Neural crest cell (in vitro differentiated cells): ENCODE results near the gene ELOVL3. TPM values are rescaled to one million over a fixed set of nuclear protein-coding genes. Genes with fewer than 3 reads are reported as not detected.

Source experiments
- DNase-seq: peaks from one replicate; pipeline ENCODE4 v3.0.0; 2021; ENCODE audit warnings: low read depth, mixed read lengths, low spot score
- H3K27ac Mint-ChIP-seq: one replicate; pipeline ENCODE4 v1.8.0; 2021; ENCODE audit warnings: mild to moderate bottlenecking, mixed read lengths; ENCODE audit not compliant: unreplicated experiment
- H3K27me3 Mint-ChIP-seq: 2 replicates; pipeline ENCODE4 v1.8.0; 2021; ENCODE audit warnings: low read depth, mild to moderate bottlenecking, mixed read lengths
- H3K36me3 Mint-ChIP-seq: 2 replicates; pipeline ENCODE4 v1.8.0; 2021; ENCODE audit warnings: low read depth, mild to moderate bottlenecking, mixed read lengths
- H3K4me1 Mint-ChIP-seq: 2 replicates; pipeline ENCODE4 v1.8.0; 2021; ENCODE audit warnings: mixed read lengths
- H3K4me3 Mint-ChIP-seq: one replicate; pipeline ENCODE4 v1.8.0; 2021; ENCODE audit warnings: mild to moderate bottlenecking, mixed read lengths
- H3K9me3 Mint-ChIP-seq: 2 replicates; pipeline ENCODE4 v1.8.0; 2021; ENCODE audit warnings: mixed read lengths
- total RNA-seq: library from RNA; stranded (reverse); gene quantifications from 2 replicates; pipeline ENCODE4 v1.2.1, GENCODE V29; 2021
- TF ChIP-seq, protein P1 (sequence below): fragments of 200-600 bp; sonication (generic); conservative IDR thresholded peaks from 2 replicates; pipeline ENCODE4 v1.5.0; 2021; ENCODE audit warnings: antibody characterized with exemption, mild to moderate bottlenecking

The ELOVL3 gene
- total RNA-seq, 1 donor from 2014 or later = 0.23 TPM

DNA sequence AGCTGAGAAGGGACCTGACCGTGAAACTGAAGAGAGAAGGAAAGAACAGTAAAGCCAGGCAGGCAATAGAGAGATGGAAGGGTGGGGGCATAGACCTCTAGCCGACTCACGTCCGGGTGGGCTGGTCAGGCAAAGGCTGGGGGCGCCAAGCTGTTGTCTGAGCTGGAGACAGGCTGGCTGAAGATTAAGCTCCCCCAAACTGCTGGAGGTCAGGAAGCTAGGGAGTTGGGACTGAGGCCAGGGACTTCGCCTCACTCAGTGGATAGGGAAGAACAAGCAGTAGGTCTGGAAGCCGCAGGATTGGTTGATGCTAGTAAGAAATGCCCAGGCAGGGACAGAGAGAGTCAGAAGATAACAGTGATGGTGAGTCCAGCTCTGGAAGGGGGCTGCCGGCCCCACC is 9.9 kb downstream of the ELOVL3 start:
- no peak for DNase-seq

DNA sequence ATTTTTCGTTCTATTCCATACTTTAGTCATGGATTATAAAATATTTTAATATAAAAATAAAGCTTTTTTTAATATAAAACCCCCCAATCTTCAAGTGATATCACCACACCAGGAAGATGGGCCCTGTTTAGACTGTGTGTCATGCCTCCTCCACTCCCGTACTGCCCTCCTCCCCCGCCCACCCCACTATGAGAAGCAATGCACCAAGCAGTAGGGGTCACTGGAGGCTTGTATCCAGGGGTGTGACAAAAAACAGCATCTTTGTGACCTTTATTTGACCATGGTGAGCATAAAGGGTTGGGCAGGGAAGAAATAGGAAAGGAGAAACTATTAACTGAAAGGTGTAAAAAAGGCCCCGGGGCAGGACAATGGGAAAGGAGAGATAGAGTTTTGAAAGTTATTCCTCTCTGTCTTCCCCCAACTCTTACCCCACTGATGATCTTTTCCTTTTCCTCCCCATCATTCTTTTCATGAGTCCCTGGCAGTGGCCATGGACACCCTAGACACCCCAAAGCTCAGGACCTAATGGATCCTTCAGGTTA is 11.7 kb downstream of the ELOVL3 start:
- peaks cover 93% of the 10 kb centered on the region for H3K27me3 Mint-ChIP-seq
- H3K36me3 Mint-ChIP-seq = no peaks in the 10 kb centered on the region
- no peak overlapping the region for H3K4me3 Mint-ChIP-seq
- peaks cover 14% of the 10 kb centered on the region for H3K4me1 Mint-ChIP-seq
- no peak for DNase-seq
- H3K27ac Mint-ChIP-seq = no peak overlapping the region
- TF ChIP-seq, protein P1, sequence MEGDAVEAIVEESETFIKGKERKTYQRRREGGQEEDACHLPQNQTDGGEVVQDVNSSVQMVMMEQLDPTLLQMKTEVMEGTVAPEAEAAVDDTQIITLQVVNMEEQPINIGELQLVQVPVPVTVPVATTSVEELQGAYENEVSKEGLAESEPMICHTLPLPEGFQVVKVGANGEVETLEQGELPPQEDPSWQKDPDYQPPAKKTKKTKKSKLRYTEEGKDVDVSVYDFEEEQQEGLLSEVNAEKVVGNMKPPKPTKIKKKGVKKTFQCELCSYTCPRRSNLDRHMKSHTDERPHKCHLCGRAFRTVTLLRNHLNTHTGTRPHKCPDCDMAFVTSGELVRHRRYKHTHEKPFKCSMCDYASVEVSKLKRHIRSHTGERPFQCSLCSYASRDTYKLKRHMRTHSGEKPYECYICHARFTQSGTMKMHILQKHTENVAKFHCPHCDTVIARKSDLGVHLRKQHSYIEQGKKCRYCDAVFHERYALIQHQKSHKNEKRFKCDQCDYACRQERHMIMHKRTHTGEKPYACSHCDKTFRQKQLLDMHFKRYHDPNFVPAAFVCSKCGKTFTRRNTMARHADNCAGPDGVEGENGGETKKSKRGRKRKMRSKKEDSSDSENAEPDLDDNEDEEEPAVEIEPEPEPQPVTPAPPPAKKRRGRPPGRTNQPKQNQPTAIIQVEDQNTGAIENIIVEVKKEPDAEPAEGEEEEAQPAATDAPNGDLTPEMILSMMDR = no peak
- no peaks in the 10 kb centered on the region for H3K9me3 Mint-ChIP-seq

More for the DNA sequence above, 9.9 kb downstream of the ELOVL3 start:
- H3K4me1 Mint-ChIP-seq = peaks cover 5% of the 10 kb centered on the region
- TF ChIP-seq, protein P1 = no peak
- H3K27me3 Mint-ChIP-seq = peaks cover 96% of the 10 kb centered on the region
- H3K27ac Mint-ChIP-seq = no peak overlapping the region
- H3K9me3 Mint-ChIP-seq = no peaks in the 10 kb centered on the region
- H3K4me3 Mint-ChIP-seq = no peak overlapping the region
- no peaks in the 10 kb centered on the region for H3K36me3 Mint-ChIP-seq

DNA sequence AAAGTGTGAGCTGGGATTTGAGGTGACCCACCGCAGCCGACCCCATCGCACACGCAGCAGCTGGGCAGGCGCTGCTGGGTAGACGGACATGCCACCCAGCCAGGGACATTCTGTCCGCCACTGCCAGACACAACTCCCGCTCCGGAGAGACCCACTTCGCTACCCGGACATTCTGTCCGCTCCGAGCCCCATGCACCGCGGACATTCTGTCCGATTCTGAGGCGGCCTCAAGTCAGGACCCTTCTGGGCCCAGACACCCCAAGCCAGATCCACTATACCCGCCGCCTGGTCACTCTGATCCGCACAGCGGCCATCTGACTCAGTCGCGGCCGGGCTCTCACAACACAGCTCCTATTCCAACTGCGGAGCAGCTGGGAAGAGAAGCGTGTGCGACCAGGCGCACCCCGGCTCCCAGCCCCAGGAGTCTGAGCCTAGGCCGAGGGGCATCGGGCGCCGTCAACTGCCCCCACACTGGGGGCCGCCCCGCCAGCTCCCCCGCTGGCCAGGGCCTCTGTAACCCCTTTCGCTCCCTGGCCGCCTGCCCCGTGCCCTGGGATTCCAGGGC is 14.4 kb downstream of the ELOVL3 start:
- no peak for DNase-seq
- no peaks in the 10 kb centered on the region for H3K9me3 Mint-ChIP-seq
- H3K4me1 Mint-ChIP-seq = peaks cover 31% of the 10 kb centered on the region
- H3K4me3 Mint-ChIP-seq = peak overlapping the region; percentile 79
- TF ChIP-seq, protein P1 = no peak
- H3K36me3 Mint-ChIP-seq = no peaks in the 10 kb centered on the region
- peaks cover 74% of the 10 kb centered on the region for H3K27me3 Mint-ChIP-seq
- H3K27ac Mint-ChIP-seq = no peak overlapping the region

DNA sequence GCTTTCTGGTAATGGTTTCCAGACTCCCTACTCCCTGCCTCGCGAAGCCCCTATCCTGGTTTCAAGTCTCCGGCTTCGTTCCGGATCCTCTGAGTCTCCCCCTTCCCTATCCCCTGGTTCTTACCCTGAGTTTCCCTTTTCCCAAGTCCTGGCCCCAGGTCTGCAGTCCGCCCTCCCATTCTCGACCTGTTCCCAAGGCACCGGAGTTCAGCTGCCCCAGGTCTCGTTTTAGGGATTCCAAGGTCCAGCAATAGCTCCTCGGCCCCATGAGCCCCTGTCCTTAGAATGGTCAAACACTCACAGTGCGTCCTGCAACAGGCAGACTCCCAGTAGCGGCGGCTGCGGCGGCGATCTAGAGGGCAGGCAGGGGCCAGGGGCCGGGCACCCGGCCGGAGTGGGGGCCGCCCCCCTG is 14.9 kb downstream of the ELOVL3 start:
- Mint-ChIP-seq H3K27ac (no peak overlapping the region), H3K4me1 (peaks cover 36% of the 10 kb centered on the region), H3K9me3 (no peaks in the 10 kb centered on the region), H3K36me3 (no peaks in the 10 kb centered on the region), H3K4me3 (peak overlapping the region; percentile 79), H3K27me3 (peaks cover 69% of the 10 kb centered on the region)
- no peak for DNase-seq
- TF ChIP-seq, protein P1 = no peak

DNA sequence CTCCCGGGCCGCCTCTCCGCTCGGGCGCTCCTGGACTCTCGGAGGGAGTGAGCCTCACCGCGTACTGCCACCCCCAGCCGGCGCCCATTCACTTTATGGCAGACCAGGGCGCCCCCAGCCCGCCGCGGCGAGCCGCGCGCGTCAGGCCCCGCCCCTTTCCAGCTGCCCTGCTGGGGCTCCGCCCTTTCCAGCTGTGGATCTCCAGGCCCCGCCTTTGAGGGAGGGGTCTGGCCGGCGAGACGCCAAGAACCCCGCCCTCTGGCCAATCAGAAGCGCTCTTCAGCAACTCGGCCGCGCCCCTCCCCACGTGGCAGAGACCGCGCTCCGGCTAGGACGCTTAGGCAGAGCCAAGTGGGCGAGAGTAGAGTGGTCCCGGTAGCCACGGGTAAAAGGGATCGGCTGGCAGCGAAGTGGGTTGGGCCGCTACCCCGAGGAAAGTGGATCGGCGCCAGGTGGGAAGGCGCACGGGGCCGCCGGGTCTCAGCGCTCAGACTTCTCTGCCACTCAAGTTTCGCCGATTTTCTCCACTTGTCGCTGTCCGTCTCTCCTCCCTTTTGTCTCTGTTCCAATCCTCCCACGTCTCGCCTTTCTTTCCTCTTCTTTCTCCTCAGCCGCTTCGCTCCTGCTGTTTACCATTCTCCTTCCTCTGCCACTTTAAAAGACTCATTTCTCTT is 15.5 kb downstream of the ELOVL3 start, which contains the start of gene PITX3:
Gene PITX3, minus strand, starts transcription at position 69 of the 674 bp plus-strand sequence. CDS start 9,432 bp downstream, outside the sequence.
- H3K27ac Mint-ChIP-seq = no peak within 1 kb of the TSS
- no peaks in the 10 kb centered on the region for H3K9me3 Mint-ChIP-seq
- H3K4me3 Mint-ChIP-seq = peak within 1 kb of the TSS; percentile 79
- H3K4me1 Mint-ChIP-seq = peaks cover 41% of the 10 kb centered on the region
- no peaks in the 10 kb centered on the region for H3K36me3 Mint-ChIP-seq
- peak; percentile 90 for DNase-seq
- H3K27me3 Mint-ChIP-seq = peaks cover 64% of the 10 kb centered on the region
- TF ChIP-seq, protein P1 = no peak
